HG02623 (cell line): ENCODE measurements around the gene C1orf35.

Source experiments
- ATAC-seq: cut with Tn5 transposase; IDR thresholded peaks from one replicate; pipeline ENCODE4 v1.9.1; 2021; ENCODE audit warnings: moderate library complexity; ENCODE audit not compliant: unreplicated experiment

The C1orf35 gene

DNA sequence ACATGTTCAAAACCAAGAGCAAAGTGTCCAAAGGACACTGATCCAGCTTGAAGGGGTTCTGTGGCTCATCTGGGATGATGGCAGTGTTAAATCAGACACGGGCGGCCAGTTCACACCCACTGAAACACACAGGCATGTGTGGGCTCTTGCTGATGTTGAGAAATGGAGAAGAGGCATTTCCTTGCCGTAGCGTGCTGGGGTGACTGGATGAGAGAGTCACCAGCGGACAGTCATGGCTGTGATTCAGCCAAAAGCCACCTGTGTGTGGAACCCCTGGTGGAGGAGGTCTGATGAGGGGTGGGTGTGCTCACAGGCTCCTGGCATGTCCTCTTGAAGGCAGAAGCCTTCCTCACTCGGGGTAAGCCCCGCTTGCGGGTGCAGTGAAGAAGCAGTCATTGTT is 7.2 kb downstream of the C1orf35 start:
- ATAC-seq: no peak

- no peak for ATAC-seq
Observed at GRCh38 chr1:228095161-228095560, 8.0 kb downstream of the C1orf35 start.

- no peak for ATAC-seq
Observed at GRCh38 chr1:228094432-228095016, 8.6 kb downstream of the C1orf35 start.

DNA sequence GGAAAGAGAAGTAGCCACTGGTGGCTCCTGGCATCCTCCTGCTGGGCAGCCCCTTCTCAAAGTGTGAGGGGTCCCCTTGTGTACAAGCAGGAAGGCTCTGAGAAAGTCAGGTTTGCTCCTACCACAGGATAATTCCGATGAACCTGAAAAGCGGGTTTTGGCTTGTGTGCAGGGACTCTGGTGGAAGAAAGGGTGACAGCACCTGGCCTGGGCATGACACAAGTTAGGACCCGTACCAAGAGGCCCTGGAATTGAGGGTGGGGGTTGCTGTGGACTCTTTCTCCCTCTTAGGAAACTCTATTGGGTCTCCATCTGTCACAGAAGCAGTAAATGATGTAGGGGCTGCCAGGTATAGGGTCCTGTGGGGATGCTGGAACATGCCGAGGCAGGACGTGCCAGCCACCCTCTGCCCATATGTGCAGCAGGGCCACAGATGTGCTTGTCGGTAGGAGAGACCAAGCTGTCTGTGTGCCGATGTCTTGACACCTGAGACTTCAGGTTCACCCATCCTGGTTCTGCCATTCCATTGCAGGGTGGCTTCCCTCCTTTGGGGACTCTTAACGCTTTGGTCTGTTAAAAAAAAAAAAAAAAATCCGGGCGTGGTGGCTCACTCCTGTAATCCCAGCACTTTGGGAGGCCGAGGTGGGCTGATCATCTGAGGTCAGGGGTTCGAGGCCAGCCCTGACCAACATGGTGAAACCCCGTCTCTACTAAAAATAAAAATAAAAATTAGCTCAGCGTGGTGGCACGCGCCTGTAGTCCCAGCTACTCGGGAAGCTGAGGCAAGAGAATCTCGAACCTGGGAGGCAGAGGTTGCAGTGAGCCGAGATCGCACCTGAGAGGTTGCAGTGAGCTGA is 9.8 kb downstream of the C1orf35 start:
- ATAC-seq: no peak

GRCh38 chr1:228092342-228093049 is 10.6 kb downstream of the C1orf35 start:
- ATAC-seq: no peak

GRCh38 chr1:228091084-228091483 is 12.0 kb downstream of the C1orf35 start:
- no peak for ATAC-seq

GRCh38 chr1:228090613-228091081 is 12.5 kb downstream of the C1orf35 start:
- no peak for ATAC-seq

DNA sequence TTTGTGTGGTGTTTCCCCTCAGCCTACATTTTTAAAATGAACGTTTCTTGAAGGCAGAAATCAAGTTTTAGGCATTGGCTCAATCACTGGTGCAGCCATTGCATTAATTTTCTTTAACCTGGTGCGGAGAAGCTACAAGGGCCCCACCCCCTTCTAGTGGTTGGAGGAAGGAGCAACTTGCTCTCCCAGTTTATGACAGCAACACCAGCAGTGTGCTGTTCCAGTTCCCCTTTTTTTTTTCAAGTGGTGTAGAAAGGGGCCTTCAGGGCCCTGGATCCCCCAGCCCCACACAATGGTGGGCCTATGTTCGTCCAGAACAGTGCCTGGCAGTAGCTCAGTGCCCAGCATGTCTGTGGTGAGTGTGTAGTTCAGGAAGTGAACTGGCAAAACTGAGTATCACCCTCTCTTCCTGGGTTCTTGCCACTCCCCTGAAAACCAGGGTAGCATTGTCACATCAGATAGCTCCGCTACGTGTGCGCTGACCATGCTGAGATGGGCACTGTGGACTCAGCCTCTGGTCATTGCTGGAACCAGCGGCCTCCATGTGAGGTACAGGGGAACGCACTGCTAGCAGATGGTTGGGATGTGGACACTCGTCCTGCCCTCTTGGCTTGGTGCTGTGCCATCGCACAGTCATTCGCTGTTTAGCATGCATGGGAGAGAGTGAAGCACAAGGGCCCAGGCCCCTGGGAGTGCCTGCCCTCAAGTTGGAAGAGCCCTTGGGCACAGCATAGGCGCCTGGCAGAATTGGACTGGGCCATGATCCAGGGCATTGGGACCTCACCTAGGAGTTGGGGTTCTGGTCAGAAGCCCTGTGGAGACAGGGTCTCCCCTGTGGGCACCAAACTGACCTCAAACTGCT is 13.4 kb downstream of the C1orf35 start:
- ATAC-seq: no peak

DNA sequence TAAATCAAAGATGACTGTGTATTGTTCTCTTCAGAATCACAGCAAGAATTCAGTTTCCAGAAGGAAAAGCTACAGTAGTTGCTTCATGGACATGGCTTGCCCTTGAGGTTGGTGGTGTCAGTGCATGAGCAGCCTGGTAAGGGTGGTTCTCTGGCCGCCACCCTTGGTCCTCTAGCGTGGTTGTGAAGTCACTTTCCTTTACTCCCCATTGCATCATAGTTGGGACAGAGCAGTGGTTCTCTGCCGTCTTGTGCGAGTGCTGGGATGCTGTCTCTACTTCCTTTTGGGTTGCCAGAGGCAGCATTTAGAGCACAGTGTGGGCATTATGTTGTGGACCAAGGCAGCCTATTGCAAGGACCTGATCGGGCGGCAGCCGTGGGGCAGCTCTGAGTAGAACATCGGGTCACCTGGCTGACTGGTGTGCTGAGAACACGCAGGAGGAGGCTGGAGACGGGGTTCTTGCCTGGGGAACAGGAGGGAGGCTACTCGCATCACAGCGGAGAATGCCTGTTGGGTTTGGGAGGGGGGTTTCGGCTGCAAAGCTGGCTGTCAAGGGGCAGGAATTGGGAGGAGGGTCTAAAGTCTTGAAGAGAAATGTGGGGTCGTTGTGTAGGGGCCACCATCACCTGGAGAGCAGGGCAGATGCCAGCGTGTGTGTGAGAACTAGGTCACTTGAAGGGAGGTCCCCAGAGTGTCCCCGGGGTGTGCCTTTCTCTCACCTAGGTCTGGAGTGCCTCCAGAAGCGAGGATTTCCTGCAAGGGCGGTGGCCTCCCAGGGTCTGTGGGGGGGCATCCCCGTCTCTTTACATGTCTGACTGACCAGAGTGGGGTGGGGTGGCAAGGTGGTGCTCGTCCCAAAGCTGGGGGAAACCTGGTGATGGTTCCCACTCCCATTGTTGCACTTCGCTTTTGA is 14.3 kb downstream of the C1orf35 start:
- no peak for ATAC-seq

GRCh38 chr1:228087771-228088251 is 15.3 kb downstream of the C1orf35 start:
- no peak for ATAC-seq

GRCh38 chr1:228085287-228085951 is 17.7 kb downstream of the C1orf35 start:
- ATAC-seq: no peak

DNA sequence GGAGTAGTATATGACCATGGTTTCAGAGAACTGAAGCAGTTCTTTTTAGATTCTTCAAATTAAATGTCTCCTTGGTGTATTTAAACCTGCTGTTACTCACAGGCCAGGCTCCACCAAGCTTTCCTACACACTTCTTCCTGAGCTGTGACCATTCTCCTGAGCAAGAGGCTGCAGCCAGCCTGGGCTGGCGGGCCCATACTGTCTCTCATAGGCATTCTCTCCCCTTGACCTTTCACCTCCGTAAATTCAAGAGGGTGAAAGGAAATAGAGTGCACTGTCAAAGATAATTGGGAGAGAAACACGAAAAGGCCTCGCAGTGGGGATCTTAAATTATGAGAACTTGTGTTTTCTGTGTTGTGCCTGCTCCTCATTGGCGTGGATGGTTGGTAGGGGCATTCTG is 18.3 kb downstream of the C1orf35 start:
- ATAC-seq: no peak

GRCh38 chr1:228084325-228084724 is 18.8 kb downstream of the C1orf35 start:
- ATAC-seq: no peak

DNA sequence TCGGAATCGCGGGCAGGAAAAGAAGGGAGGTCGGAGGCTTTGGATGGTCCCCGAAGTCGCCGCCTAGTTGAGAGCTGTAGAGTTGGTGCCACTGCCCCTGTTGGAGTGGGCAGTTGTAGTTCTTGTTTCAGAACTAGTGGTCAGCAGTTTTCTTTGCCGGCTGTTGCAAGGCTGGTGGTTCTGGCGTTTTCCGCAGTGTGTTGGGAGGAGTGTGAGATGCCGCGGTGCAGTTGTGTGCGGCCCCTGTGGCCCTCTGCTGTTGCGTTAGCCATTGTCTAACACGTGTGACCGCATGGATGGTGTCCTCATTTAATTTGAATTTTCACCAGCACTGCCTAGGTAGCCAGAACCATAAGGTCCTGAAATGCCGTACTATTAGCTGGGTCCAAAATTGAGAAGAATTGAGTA is 19.2 kb downstream of the C1orf35 start:
- no peak for ATAC-seq

GRCh38 chr1:228082918-228083870 is 19.9 kb downstream of the C1orf35 start:
- ATAC-seq: peak; percentile 8

DNA sequence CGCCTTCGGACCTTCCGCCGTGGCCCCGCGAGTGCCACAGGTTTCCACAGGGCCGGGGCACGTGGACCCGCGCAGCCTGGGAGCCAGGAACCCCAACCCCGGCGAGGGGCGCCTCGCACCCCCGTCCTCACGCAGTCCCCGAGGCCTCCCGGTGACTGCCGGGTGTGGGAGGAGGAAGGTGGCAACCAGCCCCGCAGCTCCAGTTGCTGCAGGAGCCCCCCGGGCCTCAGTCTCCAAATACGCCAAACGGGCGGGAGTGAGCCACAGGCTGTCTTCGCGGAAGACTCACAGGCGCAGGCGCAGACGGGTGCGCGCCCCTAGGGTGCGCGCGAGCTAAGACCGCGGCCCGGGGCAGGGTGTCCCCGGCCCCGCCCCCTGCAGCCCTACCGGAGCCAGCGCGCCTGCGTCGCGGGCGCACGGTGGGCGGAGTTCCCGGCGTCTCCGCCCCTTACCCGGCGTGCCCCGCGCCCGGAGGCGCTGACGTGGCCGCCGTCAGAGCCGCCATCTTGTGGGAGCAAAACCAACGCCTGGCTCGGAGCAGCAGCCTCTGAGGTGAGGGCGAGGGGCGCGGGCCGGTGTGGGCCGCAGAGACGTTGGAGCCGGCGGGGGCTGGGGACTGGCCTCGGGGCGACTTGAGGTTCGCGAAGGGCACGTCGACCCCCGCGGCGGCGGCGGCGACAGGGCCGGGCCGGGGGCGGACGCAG is 20.8 kb downstream of the C1orf35 start, which contains the start of gene ARF1:
Gene ARF1, plus strand, starts transcription at position 495 of the 704 bp plus-strand sequence. CDS start 14,407 bp downstream, outside the sequence.
- ATAC-seq: peak; percentile 74

GRCh38 chr1:228081578-228082213 is 21.4 kb downstream of the C1orf35 start:
- ATAC-seq: peak; percentile 3
